ENCODE data around the gene PTCD1. TPM values are rescaled to one million over a fixed set of nuclear protein-coding genes. Genes with fewer than 3 reads are reported as not detected.

PTCD1 gene
- total RNA-seq, 1 experiment from 2014 or later: 22.3 TPM

- no peak for DNase-seq (ENCODE audit: low spot score)
Observed at GRCh38 chr7:99409192-99409572, 29.4 kb downstream of the PTCD1 start.

- peak; percentile 95 for DNase-seq (ENCODE audit: low spot score)
Observed at GRCh38 chr7:99408379-99409191, 30.0 kb downstream of the PTCD1 start, which contains the start of the genes BUD31 and PDAP1. TSS of gene BUD31 (plus strand) at chr7:99408969. CDS start at chr7:99411093, 2,124 bp downstream. TSS of gene PDAP1 (minus strand) at chr7:99408597. CDS start at chr7:99408548, 49 bp downstream.

- DNase-seq (ENCODE audit: low spot score): peak; percentile 76
Observed at GRCh38 chr7:99407872-99408378, 30.7 kb downstream of the PTCD1 start.

GRCh38 chr7:99406557-99406956 is 32.0 kb downstream of the PTCD1 start:
- no peak for DNase-seq (ENCODE audit: low spot score)

- DNase-seq (ENCODE audit: low spot score): no peak
Observed at GRCh38 chr7:99404977-99405320, 33.6 kb downstream of the PTCD1 start.

- DNase-seq (ENCODE audit: low spot score): no peak
Observed at GRCh38 chr7:99404235-99404976, 34.2 kb downstream of the PTCD1 start.

- DNase-seq (ENCODE audit: low spot score): no peak
Observed at GRCh38 chr7:99403764-99404163, 34.8 kb downstream of the PTCD1 start.

GRCh38 chr7:99402854-99403253 is 35.7 kb downstream of the PTCD1 start:
- no peak for DNase-seq (ENCODE audit: low spot score)

- no peak for DNase-seq (ENCODE audit: low spot score)
Observed at GRCh38 chr7:99399597-99399996, 39.0 kb downstream of the PTCD1 start.

GRCh38 chr7:99398891-99399445 is 39.6 kb downstream of the PTCD1 start:
- DNase-seq (ENCODE audit: low spot score): no peak

- no peak for DNase-seq (ENCODE audit: low spot score)
Observed at GRCh38 chr7:99397297-99397983, 41.2 kb downstream of the PTCD1 start.

GRCh38 chr7:99396418-99397296 is 41.9 kb downstream of the PTCD1 start:
- no peak for DNase-seq (ENCODE audit: low spot score)

- DNase-seq (ENCODE audit: low spot score): no peak
Observed at GRCh38 chr7:99395616-99396327, 42.8 kb downstream of the PTCD1 start.

- no peak for DNase-seq (ENCODE audit: low spot score)
Observed at GRCh38 chr7:99394188-99394502, 44.5 kb downstream of the PTCD1 start.

- no peak for DNase-seq (ENCODE audit: low spot score)
Observed at GRCh38 chr7:99393355-99394187, 45.0 kb downstream of the PTCD1 start.

- peak; percentile 95 for DNase-seq (ENCODE audit: low spot score)
Observed at GRCh38 chr7:99392659-99393354, 45.8 kb downstream of the PTCD1 start.

- no peak for DNase-seq (ENCODE audit: low spot score)
Observed at GRCh38 chr7:99392046-99392445, 46.6 kb downstream of the PTCD1 start.

GRCh38 chr7:99390941-99391602 is 47.5 kb downstream of the PTCD1 start:
- no peak for DNase-seq (ENCODE audit: low spot score)

All from HT-29 (cell line).